LHCN-M2 (cell line): Measurements from ENCODE around the gene SMIM44. TPM values are rescaled to one million over a fixed set of nuclear protein-coding genes. Genes with fewer than 3 reads are reported as not detected.
"Not testable (repeated sequence)": the region's sequence is repeated elsewhere in the genome, so short reads cannot be mapped to it uniquely, and the experiment has no call there.

ENCODE experiments used
- DNase-seq: peaks from one replicate; pipeline ENCODE4 v3.0.0-alpha.2; 2012; ENCODE audit warnings: low read depth
- total RNA-seq: library from RNA; depleted of rRNA; stranded (reverse); fragments of >200 nt; gene quantifications from 2 replicates; pipeline ENCODE4 v1.2.3, GENCODE V29; 2014

Gene SMIM44
- total RNA-seq, 1 experiment from 2014 or later = not detected

DNA sequence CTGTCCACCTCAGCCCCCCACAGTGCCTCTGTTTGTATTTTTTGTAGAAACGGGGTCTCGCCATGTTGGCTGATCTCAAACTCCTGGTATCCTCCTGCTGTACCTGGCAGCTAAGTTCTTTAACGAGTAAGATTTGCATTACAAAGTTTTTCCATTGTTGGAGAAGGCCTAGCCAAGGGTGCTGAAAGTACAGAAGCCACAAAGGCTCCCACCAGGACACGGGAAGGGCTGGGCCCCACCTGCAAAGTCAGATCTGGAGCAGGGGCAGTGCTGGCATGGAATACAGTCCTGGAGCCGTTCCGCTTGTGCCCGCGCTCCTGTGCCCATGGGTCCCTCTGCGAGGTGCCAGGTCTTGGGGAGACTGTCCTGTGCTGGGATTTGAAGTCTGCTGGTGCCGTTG lies 35.0 kb upstream of the SMIM44 start:
- DNase-seq = no peak

DNA sequence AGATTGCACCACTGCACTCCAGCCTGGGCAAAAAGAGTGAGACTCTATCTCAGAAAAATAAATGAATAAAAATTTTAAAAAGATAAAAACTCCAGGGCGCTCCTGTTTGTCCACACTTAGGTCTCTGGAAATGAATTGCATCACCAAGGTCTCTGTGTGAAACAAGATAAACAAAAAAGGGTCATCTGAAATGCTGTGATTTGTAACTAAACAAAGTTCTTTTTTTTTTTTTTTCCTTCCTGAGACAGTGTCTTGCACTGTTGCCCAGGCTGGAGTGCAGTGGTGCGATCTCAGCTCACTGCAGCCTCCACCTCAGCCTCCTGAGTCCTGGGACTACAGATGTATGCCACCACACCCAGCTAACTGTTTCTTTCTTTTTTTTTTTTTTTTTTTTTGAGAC lies 34.4 kb upstream of the SMIM44 start:
- DNase-seq = no peak

DNA sequence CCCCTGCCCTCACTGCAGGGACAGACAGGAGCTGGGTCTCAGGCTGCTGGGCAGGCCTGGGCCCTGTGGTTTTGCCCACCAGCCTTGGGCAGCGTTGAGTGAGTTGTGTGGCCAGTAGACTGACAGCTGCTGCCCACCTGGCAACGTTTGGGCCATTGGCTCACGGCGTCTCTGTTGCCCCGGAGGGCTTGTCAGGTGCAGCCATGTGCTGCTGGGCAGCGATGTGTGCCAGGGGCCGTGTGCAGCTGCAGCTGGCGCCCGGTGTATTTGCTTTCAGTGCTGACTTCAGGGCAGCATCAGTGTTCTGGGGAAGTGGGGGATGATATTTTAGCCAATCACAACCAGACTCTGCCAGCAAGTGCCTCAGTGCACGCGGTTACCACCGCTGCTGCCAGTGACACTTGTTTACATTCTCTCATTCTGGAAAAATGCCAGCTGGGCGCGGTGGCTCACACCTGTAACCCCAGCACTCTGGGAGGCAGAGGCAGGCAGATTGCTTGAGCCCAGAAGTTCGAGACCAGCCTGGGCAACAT lies 33.5 kb upstream of the SMIM44 start:
- DNase-seq = peak; percentile 21

DNA sequence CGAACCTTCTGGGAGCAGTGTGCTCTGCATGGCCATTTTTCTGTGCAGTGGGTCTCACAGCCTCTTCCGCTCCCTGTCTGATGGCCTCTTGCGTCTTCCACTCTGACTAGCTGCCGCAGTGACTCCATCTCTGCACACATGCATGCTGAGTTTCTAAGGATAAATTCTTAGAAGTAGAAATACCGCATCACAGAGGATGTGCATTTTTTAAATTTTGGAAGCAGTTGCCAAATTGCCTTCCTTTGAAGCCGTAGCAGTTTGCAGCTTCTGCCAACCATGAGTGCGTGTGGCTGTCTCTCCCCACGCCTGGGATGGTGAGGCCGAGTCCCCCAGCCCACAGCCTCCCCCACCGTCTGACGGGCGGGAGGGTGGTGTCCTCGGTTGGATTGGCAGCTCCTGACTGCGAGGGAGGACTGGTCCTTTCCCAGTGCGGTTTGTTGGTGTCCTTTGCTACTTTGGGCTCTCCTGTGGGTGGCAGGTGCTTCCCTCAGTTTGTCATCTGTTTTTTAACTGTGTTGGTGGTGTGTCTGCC lies 32.7 kb upstream of the SMIM44 start:
- DNase-seq = no peak

DNA sequence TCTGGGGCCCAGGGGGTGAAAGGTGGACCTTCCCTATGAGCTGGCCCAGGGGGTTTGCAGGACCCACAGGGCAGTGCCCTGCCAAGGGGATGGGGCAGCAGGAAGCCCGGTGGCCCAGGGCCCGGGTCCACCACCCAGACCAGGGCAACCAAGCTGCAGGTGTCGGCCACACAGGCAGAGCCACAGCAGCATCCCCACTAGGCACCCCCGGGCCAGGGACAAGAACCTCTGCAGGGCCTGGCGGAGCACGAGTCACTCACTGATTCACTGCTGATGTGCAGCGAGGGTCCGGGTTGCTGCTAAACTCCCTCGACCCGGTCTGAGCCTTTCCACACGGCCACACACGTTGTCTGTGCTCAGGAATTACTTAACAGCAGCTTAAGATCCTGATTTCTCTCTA lies 31.7 kb upstream of the SMIM44 start:
- no peak for DNase-seq

DNA sequence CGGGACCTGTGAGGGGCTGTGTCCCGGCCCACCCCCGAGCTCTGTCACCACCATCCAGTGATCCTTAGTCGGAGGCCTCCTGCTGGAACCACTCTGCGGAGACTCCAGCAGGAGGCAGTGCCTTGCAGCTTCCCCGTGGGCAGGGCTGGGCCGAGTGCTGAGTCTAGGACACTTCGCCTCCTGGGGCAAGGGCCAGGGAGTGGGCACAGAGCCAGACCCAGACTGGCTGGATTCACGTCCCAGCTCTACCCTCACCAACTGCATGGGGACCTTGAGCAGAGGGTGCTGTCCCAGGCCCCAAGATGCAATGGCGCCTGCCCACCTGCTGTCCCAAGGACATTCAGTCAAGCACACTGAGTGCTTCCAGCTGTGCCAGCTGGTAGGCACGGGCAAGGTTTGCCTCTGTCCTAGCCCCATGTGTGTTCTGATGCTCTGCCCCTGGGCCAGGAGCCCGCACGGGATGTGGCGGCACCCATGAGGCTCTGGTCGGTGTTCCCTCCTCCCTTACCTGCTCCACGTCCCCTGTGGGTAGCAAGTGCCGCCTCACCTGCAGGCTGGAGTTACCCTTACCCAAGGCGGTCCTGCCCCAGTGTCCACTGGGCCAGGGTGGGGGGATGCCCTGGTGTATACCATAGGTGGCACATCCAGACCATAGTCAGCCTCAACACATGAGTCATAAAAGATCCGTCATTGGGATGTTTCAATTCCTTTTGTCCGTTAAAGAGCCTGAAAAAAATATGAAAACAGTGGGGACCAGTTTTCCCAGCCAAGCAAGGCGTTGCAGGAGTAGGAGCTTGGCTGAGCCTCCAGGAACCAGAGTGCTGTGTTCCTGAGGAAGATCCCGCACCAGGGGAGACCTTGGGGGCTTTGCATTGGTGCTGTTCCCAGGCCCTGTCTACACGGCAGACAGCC lies 30.2 kb upstream of the SMIM44 start:
- DNase-seq = no peak

DNA sequence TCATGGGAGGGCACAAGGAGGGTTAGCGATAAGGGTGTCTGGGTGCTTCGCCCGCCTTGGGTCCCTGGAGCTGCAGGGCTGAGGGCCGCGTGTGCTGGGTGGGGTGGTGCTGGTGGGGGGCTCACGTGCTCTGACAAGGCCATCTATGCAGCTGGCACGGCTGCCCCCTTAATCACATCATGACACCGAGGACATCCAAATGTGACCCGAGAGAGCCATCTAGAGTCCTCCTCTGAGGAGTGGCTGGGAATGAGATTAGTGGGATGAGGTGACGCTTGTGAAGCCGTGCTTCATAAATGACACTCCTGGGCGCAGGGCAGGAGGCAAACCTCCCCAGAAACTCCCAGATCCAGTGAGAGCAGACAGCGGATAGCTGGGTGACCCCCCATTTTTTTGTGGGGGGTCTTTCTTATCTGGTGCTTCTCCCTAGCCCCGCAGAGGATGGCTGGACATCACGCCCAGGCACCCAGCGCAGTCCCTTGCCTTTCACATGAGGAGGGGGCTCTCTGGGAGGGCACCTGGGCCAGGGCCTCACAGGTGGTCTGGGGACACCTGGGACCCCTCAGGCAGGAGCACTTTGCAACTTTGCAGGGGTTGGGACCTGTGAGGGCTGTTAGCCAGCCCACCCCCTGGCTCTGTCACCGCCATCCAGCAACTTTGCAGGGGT lies 29.5 kb upstream of the SMIM44 start:
- DNase-seq = no peak

DNA sequence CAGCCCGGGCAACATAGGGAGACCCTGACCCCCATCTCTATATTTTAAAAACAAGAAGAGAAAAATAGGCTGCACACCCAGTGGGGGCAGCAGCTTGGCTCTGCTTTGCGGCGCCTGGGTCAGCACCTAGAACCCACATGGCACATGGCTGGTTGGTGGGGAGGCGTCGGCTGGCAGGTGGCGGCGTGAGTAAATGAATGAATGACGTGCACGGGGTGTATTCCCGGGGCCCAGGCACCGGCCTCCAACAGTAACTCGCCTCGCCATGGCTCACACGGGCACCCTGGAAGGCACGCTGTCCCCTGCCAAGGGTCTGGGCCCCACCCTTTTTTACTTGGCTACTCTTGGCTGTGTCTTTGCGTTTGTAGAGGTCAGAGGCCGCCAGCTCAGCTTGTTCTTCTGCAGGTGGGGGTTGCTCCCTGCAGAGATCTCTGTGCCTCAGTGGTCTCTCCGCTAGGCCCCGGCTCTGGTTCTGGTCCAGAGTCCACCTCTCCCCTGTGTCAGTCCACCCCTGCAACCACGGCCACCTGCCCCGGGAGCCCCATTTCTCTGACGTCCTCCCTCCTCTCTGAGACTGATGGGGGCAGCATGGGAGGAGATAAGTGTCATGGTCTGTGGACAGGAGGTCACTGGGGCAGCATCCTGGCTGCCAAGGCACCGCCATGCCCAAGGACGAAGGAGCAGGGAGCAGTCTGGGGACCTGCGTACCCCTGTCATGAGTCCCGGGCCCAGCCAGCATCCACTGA lies 28.4 kb upstream of the SMIM44 start:
- no peak for DNase-seq

DNA sequence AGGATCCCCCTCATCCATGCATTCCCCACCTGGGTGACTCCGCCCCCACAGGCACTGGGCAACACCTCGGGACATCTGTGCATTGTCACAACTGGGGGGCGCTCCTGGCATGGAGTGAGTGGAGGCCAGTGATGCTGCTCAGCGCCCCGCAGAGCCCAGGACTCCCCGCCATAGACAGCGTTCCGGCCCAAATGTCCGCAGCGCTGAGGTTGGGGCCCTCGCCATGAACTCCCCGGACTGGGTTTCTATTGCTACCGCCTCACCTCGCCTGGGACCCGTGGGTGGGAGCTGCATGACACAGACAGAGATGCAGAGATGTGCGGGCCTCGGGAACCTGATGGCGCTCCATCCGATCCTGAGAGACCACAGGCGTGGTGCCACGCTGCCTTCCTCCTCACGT lies 27.5 kb upstream of the SMIM44 start:
- DNase-seq = no peak

DNA sequence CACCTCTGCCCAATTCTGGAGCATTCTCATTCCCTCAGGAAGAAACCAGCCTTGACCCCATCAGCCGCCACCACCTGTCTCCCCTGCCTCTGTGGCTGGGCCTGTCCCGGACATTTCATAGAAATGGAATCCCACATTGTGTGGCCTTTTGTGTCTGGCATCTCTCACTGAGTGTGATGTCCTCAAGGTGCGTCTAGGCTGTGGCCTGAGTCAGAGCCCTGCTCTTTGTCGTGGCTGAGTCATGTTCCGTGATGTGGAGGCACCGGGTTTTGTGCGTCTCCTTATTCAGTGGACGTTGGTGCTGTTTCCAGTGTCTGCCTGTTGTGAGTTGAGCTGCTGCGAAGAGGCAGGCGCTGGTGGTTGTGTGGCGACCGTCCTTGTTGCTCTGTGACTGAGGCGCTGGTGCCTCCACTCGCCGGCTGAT lies 26.3 kb upstream of the SMIM44 start:
- DNase-seq = peak; percentile 78

DNA sequence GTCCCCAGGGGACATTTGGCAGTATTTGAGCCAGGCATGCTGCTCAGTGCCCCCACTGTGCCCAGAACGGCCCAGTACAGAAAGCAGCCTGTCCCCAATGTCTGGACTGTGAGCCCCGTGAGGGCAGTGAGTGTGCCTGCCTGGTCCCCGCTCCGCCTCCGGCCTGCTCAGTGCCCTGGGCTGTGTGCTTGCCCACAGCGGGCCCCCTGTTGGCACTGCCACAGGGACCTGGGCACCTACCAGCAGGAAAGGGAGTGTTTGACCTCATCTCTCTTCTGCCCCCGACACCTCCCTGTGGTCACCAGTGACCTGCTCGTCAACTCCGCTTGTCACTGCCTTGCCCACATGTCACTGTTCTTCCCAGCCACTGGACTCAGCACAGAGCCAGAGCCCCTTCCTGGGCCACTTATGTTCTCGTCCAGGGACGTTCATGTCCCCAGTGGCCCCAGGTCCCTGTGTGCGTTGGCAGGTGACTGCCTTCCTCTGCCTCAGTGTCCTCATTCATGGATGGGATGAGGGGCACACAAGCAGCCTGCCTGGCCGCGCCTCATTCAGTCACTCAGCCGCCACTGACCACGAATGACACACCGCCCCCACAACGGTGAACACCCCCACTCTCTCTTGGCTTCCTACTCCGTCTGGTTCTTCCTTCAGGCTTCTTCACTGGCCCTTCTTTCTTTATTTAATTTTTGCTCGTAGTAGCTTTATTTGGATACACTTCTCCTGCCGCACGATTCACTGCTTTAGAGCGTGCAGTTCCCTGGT lies 25.7 kb upstream of the SMIM44 start:
- no peak for DNase-seq

DNA sequence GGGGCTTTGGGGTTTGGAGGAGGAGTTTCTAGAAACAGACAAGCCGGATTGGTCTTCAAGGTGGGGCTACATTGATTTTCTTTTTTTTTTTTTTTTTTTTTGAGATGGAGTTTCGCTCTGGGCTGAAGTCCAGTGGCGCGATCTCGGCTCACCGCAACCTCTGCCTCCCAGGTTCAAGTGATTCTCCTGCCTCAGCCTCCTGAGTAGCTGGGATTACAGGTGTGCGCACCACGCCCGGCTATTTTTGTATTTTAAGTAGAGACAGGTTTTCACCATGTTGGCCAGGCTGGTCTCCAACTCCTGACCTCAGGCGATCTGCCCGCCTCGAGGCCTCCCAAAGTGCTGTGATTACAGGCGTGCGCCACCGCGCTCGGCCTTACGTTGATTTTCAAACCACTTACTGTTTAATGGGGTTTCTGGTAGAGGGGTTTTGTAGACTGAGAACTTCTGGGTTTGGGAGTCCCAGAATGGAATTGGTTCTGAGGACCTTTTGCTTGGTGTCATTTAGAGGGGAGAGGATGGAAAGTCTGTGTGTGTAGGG lies 24.9 kb upstream of the SMIM44 start:
- DNase-seq = not testable (repeated sequence)

DNA sequence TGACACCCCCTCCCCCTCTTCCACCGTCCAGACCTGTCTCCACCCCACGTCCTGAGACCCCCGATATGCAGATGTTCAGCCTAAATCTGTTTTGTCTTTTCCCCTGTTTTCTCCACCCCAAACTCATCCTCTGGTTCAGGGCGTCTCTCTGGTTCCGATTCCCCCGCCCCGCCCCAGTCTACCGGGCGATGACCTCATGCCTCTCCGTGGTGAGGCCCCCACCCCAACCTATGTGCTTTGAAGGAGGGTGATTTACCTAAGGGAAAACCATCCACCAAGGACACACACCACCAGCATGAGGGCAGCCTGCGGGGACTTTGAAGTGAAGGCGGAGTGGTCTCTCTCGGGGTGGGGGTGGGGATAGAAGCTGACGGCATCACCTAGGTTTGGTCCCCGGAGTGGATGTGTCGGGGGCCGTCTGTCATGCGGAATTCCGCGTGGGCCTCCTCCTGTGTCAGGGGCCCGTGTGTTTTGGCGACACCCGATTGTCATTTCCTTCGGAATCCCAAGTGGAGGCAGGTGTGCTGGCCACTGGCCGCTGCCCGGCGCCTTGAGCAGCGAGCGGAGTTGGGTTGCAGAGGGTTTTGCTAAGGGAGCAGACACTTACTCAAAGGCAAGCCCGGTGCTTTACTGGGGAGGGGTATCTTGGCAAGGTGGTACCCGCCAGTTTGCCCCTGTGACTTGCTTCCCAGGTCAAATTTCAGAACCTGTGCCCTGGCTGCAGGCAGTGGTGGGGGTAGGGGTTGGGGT lies 24.3 kb upstream of the SMIM44 start:
- no peak for DNase-seq

DNA sequence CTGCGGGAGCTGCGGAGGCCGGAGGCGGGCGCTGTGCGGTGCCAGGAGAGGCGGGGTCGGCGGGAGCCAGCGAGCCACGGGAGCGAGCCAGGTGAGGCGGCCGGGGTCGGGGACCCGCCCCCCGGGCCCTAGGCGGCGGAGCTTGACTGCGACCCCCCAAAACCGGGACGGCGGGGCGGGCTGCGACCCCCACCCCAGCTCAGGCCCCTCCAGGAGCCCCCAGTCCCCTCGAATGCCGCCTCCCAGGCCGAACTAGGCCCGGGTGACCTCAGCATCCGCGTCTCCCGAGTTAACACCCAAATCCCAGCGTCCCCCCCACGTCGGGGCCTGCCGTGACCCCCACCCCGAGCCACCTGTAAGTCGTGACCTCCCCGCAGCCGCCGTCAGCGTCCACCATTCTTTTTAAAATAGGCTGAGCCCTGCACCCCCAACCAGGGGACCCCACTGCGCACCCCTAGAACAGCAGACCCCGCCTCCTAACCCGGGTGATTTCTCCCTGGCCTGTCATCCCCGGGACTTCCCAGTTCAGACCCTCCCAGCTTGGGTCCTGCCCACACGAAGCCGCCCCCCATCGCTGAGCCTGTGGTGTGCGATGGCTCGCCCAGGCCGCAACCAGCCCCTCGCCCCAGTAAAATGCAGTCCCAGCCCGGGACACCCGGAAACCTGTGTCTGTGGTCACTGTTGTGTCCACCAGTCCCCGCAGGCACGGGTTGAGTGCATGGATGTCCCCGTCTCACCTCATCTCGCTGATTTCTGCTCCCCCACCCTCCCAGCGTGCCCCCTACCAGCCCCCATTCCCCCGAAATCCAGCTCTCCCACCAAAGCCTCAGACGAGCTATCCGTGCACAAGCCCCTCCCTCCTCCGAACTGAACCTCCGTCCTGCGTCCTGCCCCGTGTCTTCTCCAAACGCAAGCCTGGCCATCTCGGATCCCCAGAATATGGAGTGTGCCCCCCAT lies 23.4 kb upstream of the SMIM44 start:
- peak; percentile 18 for DNase-seq

DNA sequence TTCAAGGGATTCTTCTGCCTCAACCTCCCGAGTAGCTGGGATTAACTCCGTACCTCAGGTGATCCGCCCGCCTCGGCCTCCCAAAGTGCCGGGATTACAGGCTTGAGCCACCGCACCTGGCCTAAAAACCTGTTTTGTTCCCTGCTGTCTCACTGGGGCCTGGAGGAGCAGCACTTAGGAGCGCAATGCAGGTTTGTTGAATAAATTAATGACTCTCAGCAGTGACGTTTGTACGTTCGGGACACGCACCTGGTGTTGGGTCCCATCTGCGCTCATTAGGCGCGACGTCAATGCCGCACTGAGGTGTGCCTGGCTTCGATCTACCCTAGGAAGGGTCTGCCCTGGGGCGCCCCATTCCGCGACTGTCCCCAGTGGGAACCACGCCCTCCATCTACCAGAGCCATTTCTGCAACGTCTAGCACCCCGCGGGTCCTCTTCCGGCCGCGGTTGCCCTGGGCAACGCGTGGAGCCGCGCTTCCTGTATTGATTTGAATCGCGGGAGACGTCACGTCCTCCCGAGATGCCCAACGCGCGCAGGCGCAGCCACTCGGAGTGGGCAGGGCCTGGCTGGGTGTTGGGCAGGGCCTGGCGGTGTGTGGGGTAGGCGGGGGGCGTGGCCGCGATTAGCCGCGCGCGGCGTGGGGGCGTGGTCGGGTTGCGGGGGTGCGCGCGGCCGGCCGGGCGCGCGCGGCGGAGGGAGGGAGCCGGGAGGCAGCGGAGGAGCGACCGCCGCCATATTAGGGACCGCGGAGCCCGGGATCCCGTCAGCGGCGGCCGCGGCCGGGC lies 22.6 kb upstream of the SMIM44 start, which contains the start of gene FZR1:
FZR1 (plus strand) TSS at position 714 of the 786 bp plus-strand sequence. CDS start 16,679 bp downstream, outside the sequence.
- peak; percentile 98 for DNase-seq

DNA sequence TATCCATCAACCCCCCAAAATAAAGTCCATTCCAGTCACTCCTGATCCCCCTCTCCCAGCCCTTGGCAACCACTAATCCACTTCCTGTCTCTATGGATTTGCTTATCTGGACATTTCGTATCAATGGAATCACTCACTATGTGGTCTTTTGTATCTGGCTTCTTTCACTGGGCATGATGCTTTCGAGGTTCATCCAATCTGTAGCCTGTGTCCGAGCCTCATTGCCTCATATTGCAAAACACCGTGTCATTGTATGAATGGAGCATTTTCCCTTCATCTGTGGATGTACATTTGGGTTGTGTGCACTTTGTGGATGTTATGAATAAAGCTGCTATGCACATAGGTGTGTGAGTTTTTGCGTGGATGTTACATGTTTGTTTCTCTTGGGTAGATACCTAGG lies 21.5 kb upstream of the SMIM44 start:
- no peak for DNase-seq

DNA sequence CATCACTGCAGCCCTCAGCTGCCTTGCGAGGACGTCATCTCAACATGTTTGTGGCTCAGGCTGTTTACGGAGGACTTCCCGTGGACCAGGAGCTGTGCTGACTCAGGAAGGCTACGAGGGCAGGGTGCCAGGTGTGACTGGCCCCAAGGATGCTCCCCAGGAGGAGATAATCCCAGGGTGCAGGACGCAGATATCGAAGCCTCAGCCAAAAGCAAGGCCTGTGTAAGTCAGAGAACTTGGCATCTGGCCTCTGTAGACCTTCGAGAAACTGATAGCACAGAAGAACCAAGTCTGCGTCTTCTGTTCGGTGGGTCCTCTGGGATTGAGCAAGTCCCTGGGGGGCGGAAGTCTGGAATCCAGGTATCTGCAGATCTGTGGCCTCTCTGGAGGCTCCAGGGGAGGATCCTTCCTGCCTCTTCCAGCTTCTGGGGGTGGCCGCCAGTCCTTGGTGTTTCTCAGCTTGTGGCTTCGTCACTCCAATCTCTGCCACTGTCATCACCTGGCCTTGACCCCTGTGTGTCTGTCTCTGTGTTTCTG lies 19.9 kb upstream of the SMIM44 start:
- no peak for DNase-seq
